ENCODE data around the gene FOXO4. TPM values are rescaled to one million over a fixed set of nuclear protein-coding genes. Genes with fewer than 3 reads are reported as not detected.

FOXO4 gene
- total RNA-seq, 1 donor, result 4.3 TPM

DNA sequence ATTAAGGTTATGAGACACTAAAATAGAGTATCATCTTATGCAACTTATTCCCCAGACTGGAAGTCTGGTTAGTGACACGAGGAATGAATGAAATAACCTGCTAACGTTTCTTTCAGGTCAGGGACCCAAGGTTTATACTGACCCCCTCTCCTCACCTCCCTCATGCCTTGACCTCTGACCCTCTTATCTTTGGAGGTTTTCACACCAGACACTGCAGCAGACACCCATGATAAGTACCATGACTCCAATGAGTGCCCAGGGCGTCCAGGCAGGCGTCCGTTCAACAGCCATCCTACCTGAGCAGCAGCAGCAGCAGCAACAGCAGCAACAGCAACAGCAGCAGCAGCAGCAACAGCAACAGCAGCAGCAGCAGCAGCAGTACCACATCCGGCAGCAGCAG lies 44.8 kb downstream of the FOXO4 start:
- no peak for DNase-seq (ENCODE audit: low read depth)
- H3K4me3 ChIP-seq (ENCODE audit: low read depth, low read length), result no peak overlapping the region
- no peak for TF ChIP-seq CTCF (IDR thresholded peaks at IDR 0.05; ENCODE audit: insufficient read depth, low read depth, low read length)

DNA sequence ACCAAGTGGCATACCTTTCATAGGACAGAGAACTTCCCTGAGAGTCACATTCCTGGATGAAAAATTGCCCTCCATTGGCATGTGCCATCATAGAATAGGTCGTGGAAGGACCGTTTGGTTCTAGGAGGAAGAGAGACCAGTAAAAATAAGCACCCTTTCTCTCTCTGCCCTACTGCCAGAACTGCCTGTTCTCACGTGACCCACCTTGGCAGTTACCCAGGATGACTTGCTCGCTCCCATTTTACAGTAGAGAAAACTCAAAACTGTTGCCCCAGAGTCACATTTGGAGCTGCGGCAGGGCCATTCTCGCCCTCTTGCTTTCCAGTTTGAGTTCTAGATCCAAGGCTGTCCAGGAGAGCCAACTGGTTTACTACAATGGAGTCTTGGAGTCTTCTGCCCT lies 47.9 kb downstream of the FOXO4 start:
- no peak for TF ChIP-seq CTCF (IDR thresholded peaks at IDR 0.05; ENCODE audit: insufficient read depth, low read depth, low read length)
- peak; percentile 7 for DNase-seq (ENCODE audit: low read depth)
- H3K4me3 ChIP-seq (ENCODE audit: low read depth, low read length), result no peak overlapping the region

DNA sequence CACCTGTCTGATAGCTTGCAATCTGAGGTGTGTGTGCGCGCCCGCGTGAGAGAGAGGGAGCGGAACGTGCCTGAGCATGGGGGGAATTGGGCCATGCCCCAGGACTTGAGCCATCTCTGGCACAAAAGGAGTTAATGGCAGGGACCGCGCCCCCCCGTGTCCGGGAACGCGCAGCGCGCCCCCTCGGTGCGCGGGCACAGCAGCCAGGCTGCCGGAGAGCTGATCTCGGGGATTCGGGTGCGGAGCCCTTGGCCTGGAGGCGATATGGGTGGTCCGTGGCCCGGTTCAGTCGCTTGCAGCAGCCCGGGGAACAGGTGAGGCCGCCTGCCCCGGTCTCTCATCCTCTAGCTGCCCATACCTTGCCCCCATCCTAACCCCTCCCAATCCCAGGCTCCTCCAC lies 49.0 kb downstream of the FOXO4 start, which contains the start of gene NLGN3:
NLGN3 (plus strand) TSS at position 191 of the 400 bp plus-strand sequence. CDS start 2,909 bp downstream, outside the sequence.
- DNase-seq (ENCODE audit: low read depth), result no peak
- peak within 1 kb of the TSS; percentile 23 for H3K4me3 ChIP-seq (ENCODE audit: low read depth, low read length)
- TF ChIP-seq CTCF (IDR thresholded peaks at IDR 0.05; ENCODE audit: insufficient read depth, low read depth, low read length), result no peak

DNA sequence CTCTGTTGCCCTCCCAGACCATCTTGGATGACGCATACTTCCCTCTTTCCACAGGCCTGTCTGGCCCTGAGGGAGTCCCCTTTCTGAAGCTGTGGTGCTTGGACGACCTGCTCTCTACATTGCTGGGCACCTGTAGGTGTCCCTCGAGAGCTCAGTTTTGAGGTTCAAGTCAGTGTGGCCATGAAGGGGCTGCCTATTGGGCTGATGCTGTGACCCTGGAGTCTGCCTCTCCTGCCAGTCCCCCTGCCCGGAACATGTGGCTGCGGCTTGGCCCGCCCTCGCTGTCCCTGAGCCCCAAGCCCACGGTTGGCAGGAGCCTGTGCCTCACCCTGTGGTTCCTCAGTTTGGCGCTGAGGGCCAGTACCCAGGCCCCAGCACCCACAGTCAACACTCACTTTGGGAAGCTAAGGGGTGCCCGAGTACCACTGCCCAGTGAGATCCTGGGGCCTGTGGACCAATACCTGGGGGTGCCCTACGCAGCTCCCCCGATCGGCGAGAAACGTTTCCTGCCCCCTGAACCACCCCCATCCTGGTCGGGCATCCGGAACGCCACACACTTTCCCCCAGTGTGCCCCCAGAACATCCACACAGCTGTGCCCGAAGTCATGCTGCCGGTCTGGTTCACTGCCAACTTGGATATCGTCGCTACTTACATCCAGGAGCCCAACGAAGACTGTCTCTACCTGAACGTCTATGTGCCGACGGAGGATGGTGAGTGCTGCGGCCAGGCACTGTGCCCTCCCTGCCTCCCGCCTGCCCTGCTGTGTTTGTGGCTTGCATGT lies 52.0 kb downstream of the FOXO4 start:
- H3K4me3 ChIP-seq (ENCODE audit: low read depth, low read length), result no peak overlapping the region
- no peak for TF ChIP-seq CTCF (IDR thresholded peaks at IDR 0.05; ENCODE audit: insufficient read depth, low read depth, low read length)
- DNase-seq (ENCODE audit: low read depth), result no peak

- DNase-seq (ENCODE audit: low read depth), result no peak
- TF ChIP-seq CTCF (IDR thresholded peaks at IDR 0.05; ENCODE audit: insufficient read depth, low read depth, low read length), result no peak
- H3K4me3 ChIP-seq (ENCODE audit: low read depth, low read length), result no peak overlapping the region
These were observed 52.6 kb downstream of the FOXO4 start for GRCh38 chrX:71148278-71148663.

- TF ChIP-seq CTCF (IDR thresholded peaks at IDR 0.05; ENCODE audit: insufficient read depth, low read depth, low read length), result no peak
- no peak for DNase-seq (ENCODE audit: low read depth)
- no peak overlapping the region for H3K4me3 ChIP-seq (ENCODE audit: low read depth, low read length)
These were observed 55.7 kb downstream of the FOXO4 start for GRCh38 chrX:71151366-71151765.

Small RNA genes lying within 50 kb of the gene (small RNA-seq; reads per million reads assigned to genes)
- gene CXorf65, result not detected

Other genes starting within 250 kb of the FOXO4 start
- not detected in 2 replicates for gene TEX11, start 187.1 kb upstream of the FOXO4 start, total RNA-seq
- gene SLC7A3, start 164.8 kb upstream of the FOXO4 start, total RNA-seq, result under 0.01 and 0.86 TPM in 2 replicates
- gene SNX12, start 27.5 kb upstream of the FOXO4 start, total RNA-seq, result 61.5 and 73.4 TPM in 2 replicates
- not detected in 2 replicates for gene CXorf65, start 10.9 kb downstream of the FOXO4 start, total RNA-seq
- gene IL2RG, start 15.7 kb downstream of the FOXO4 start, total RNA-seq, result not detected in 2 replicates
- gene MED12, start 22.7 kb downstream of the FOXO4 start, total RNA-seq, result 31.5 and 34.5 TPM in 2 replicates
- gene NLGN3, start 49.0 kb downstream of the FOXO4 start, total RNA-seq, result 0.32 and 0.43 TPM in 2 replicates
- not detected in 2 replicates for gene GJB1, start 127.4 kb downstream of the FOXO4 start, total RNA-seq
- gene ZMYM3, start 158.3 kb downstream of the FOXO4 start, total RNA-seq, result 22.9 and 28.5 TPM in 2 replicates
- 355 and 462 TPM in 2 replicates for gene NONO, start 187.8 kb downstream of the FOXO4 start, total RNA-seq
- gene ITGB1BP2, start 205.9 kb downstream of the FOXO4 start, total RNA-seq, result 3.5 and 6.5 TPM in 2 replicates